ENCODE measurements around the gene EBI3. TPM values are rescaled to one million over a fixed set of nuclear protein-coding genes. Genes with fewer than 3 reads are reported as not detected.

Gene EBI3
- polyA plus RNA-seq, 1 donor (not counting 4 experiments of a cell fraction or from before 2014, with no cell fraction given) = 0.05 TPM

- H2AFZ ChIP-seq (ENCODE audit: control insufficient read depth, low read length) = no peak overlapping the region
- H3K79me2 ChIP-seq (ENCODE audit: control insufficient read depth, insufficient read depth, low read length) = no peaks in the 10 kb centered on the region
- H3K4me1 ChIP-seq (ENCODE audit: control insufficient read depth, extremely low read depth, insufficient read depth, low read length) = no peaks in the 10 kb centered on the region
- DNase-seq (ENCODE audit: low read depth, low spot score) (no peak), FAIRE-seq (no peak)
- H3K9me1 ChIP-seq (ENCODE audit: control insufficient read depth, extremely low read depth, insufficient read depth, low read length) = no peaks in the 10 kb centered on the region
- TF ChIP-seq EZH2 (IDR thresholded peaks at IDR 0.05; ENCODE audit: low read length) = no peak
- TF ChIP-seq CTCF (optimal IDR thresholded peaks at IDR 0.05 in 1 of 3, IDR thresholded peaks at IDR 0.05 in 1 of 3, conservative IDR thresholded peaks at IDR 0.05 in 1 of 3; ENCODE audit: extremely low read depth in 1 of 3, insufficient read depth in 2 of 3, low read length in 3 of 3) = no peak
- no peak overlapping the region for H3K4me2 ChIP-seq (ENCODE audit: control insufficient read depth, extremely low read depth, insufficient read depth, low read depth, low read length)
- no peaks in the 10 kb centered on the region for H4K20me1 ChIP-seq (ENCODE audit: control insufficient read depth, extremely low read depth, insufficient read depth, low read length)
- H3K9me3 ChIP-seq (ENCODE audit: control insufficient read depth, low read depth, low read length) = peaks cover 4% of the 10 kb centered on the region
- no peak overlapping the region for H3K9ac ChIP-seq (ENCODE audit: control insufficient read depth, extremely low read depth, insufficient read depth, low read length)
- no peak overlapping the region for H3K4me3 ChIP-seq (ENCODE audit: control insufficient read depth in 2 of 3, extremely low read depth in 1 of 3, insufficient read depth in 2 of 3, low read depth in 1 of 3, low read length in 3 of 3)
- no peaks in the 10 kb centered on the region for H3K27me3 ChIP-seq (ENCODE audit: control insufficient read depth, extremely low read depth, insufficient read depth, low read length)
- peaks cover 16 to 30% of the 10 kb centered on the region in 2 experiments for H3K36me3 ChIP-seq (ENCODE audit: control insufficient read depth in 2 of 2, extremely low read depth in 1 of 2, insufficient read depth in 2 of 2, low read length in 2 of 2)
- H3K27ac ChIP-seq (ENCODE audit: control insufficient read depth, insufficient read depth, low read length) = no peak overlapping the region
- dilution Hi-C loops (cut with MboI; ENCODE audit: extremely low pct_ligation_motif_present, low sequenced_read_pairs) = no loop called here
Measured at GRCh38 chr19:4260613-4261191, 31.4 kb downstream of the EBI3 start.

DNA sequence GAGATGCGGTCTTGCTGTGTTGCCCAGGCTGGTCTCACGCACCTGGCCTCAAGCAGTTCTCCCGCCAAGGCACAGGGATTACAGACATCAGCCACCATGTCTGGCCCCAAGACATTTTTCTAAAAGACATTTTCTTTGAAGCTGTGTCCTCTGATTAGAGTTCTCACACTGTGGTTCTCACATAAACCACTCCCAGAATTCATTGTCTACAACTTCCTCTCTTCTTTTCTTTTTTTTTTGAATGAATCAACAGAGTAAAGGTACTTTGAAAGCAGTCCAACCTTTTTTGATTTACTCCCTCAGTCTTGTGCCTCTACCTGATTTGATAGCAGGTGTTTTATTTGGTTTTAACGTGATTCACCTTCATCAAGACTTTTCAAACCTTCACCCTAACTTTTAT is 35.5 kb downstream of the EBI3 start:
- DNase-seq (ENCODE audit: low read depth, low spot score) = no peak
- Histone ChIP-seq H3K27me3 (ENCODE audit: control insufficient read depth, extremely low read depth, insufficient read depth, low read length) (no peaks in the 10 kb centered on the region), H3K4me1 (ENCODE audit: control insufficient read depth, extremely low read depth, insufficient read depth, low read length) (no peaks in the 10 kb centered on the region), H3K9me3 (ENCODE audit: control insufficient read depth, low read depth, low read length) (no peaks in the 10 kb centered on the region), H3K79me2 (ENCODE audit: control insufficient read depth, insufficient read depth, low read length) (no peaks in the 10 kb centered on the region), H3K4me2 (ENCODE audit: control insufficient read depth, extremely low read depth, insufficient read depth, low read depth, low read length) (no peak overlapping the region), H3K9ac (ENCODE audit: control insufficient read depth, extremely low read depth, insufficient read depth, low read length) (no peak overlapping the region), H3K36me3 (ENCODE audit: control insufficient read depth in 2 of 2, extremely low read depth in 1 of 2, insufficient read depth in 2 of 2, low read length in 2 of 2) (peaks cover 15 to 18% of the 10 kb centered on the region in 2 experiments), H3K9me1 (ENCODE audit: control insufficient read depth, extremely low read depth, insufficient read depth, low read length) (no peaks in the 10 kb centered on the region), H4K20me1 (ENCODE audit: control insufficient read depth, extremely low read depth, insufficient read depth, low read length) (peaks cover 3% of the 10 kb centered on the region), H3K27ac (ENCODE audit: control insufficient read depth, insufficient read depth, low read length) (no peak overlapping the region), H3K4me3 (ENCODE audit: control insufficient read depth in 2 of 3, extremely low read depth in 1 of 3, insufficient read depth in 2 of 3, low read depth in 1 of 3, low read length in 3 of 3) (no peak overlapping the region), H2AFZ (ENCODE audit: control insufficient read depth, low read length) (no peak overlapping the region)
- dilution Hi-C loops (cut with MboI; ENCODE audit: extremely low pct_ligation_motif_present, low sequenced_read_pairs) = no loop called here
- TF ChIP-seq CTCF (optimal IDR thresholded peaks at IDR 0.05 in 1 of 3, IDR thresholded peaks at IDR 0.05 in 1 of 3, conservative IDR thresholded peaks at IDR 0.05 in 1 of 3; ENCODE audit: extremely low read depth in 1 of 3, insufficient read depth in 2 of 3, low read length in 3 of 3) (no peak), EZH2 (IDR thresholded peaks at IDR 0.05; ENCODE audit: low read length) (no peak)
- no peak for FAIRE-seq
